ENCODE results near the gene PTS.
A peak's percentile ranks its signal among the peaks of the same experiment; 100 is the strongest.

The PTS gene

DNA sequence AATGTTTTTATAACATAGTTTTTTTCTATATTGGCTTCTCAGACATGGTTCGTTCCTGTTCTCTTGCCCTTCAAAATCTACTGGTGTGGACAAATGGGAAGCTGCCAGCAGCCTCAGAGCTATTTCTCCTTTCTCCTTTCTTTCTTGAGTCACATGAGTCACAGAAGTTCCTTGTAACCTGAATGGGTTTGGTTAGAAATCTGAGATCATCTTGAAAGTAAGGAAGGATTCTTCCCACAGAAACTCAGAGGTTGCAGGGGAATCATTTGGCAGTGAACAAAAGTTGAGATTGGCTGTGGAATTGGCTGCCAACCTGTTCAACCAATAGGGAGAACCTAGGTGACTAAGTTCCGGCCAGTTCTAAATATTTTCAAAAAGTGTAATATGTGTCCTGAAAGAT, 22.0 kb downstream of the PTS start:
- H3K4me3 ChIP-seq (ENCODE audit: low read depth, low read length), result no peak overlapping the region
- TF ChIP-seq, protein P1, sequence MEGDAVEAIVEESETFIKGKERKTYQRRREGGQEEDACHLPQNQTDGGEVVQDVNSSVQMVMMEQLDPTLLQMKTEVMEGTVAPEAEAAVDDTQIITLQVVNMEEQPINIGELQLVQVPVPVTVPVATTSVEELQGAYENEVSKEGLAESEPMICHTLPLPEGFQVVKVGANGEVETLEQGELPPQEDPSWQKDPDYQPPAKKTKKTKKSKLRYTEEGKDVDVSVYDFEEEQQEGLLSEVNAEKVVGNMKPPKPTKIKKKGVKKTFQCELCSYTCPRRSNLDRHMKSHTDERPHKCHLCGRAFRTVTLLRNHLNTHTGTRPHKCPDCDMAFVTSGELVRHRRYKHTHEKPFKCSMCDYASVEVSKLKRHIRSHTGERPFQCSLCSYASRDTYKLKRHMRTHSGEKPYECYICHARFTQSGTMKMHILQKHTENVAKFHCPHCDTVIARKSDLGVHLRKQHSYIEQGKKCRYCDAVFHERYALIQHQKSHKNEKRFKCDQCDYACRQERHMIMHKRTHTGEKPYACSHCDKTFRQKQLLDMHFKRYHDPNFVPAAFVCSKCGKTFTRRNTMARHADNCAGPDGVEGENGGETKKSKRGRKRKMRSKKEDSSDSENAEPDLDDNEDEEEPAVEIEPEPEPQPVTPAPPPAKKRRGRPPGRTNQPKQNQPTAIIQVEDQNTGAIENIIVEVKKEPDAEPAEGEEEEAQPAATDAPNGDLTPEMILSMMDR (IDR thresholded peaks at IDR 0.05; ENCODE audit: low read depth, low read length, missing control alignments), result no peak
- in situ Hi-C loops (cut with HindIII; ENCODE audit: low sequenced_read_pairs), result no loop called here
- peak; percentile 72 for DNase-seq (ENCODE audit: low read depth)

DNA sequence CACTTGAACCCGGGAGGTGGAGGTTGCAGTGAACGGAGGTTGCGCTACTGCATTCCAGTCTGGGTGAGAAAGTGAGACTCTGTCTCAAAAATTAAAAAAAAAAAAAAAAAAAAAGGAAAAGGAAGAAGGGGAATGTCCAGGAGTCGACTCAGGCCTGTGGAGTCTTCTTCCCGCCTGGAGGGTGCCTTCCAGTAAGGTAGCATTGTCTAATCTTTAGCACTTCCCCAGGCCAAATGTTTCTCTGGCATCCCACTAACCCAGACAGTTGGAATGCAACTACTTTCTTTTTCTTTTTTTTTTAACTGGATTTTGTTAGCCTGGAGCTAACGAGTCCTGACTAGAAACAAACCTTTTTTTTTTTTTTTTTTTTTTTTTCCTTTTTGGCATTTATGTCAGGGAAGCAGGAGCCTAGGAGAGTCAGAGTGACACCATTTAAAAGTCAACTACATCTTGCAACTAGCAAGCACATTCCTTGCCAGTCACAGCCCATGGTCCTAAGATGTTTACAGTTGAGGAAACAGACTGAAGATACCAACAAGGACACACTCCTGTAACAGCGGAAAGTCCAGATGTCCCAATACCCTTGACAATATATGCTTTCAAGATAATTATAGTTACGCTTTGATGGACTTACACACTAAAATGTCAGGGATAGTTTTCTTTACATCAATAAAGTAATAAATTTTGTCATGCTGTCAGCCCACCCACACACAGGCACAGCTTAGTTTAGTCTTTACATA, 23.8 kb downstream of the PTS start:
- DNase-seq (ENCODE audit: low read depth), result no peak
- no peak overlapping the region for H3K4me3 ChIP-seq (ENCODE audit: low read depth, low read length)
- in situ Hi-C loops (cut with HindIII; ENCODE audit: low sequenced_read_pairs), result no loop called here
- TF ChIP-seq, protein P1 (IDR thresholded peaks at IDR 0.05; ENCODE audit: low read depth, low read length, missing control alignments), result no peak

DNA sequence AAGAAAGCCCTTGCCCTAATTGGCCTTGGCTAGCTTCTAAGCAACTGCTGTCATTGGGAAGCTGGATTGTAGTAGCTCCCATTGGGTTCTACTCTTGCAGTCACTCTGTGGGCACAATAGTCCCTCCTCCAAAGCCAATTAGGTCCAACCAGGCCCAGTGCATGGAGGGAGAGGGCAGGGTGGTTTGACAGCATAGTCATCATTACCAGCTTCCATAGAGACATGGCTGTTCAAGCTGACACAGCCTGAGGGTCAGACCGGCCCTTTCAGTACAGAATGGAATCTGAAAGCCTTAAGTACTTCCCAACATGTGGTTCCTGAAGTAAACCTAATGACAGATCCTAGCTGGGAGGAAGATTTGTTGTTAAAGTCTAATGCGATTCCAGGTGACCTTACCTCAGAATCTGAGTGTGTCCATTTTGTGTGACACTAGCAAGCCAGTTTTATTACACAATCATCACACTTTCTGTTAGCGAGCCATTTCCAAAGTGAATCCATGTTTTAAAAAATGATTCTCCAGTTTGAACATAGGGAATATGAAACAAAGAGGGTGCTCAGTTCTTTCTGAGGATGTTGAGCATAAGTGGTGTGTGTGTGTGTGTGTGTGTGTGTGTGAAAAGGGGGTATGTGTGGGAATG, 27.5 kb downstream of the PTS start:
- no peak for DNase-seq (ENCODE audit: low read depth)
- in situ Hi-C loops (cut with HindIII; ENCODE audit: low sequenced_read_pairs), result no loop called here
- H3K4me3 ChIP-seq (ENCODE audit: low read depth, low read length), result no peak overlapping the region
- TF ChIP-seq, protein P1 (IDR thresholded peaks at IDR 0.05; ENCODE audit: low read depth, low read length, missing control alignments), result no peak

DNA sequence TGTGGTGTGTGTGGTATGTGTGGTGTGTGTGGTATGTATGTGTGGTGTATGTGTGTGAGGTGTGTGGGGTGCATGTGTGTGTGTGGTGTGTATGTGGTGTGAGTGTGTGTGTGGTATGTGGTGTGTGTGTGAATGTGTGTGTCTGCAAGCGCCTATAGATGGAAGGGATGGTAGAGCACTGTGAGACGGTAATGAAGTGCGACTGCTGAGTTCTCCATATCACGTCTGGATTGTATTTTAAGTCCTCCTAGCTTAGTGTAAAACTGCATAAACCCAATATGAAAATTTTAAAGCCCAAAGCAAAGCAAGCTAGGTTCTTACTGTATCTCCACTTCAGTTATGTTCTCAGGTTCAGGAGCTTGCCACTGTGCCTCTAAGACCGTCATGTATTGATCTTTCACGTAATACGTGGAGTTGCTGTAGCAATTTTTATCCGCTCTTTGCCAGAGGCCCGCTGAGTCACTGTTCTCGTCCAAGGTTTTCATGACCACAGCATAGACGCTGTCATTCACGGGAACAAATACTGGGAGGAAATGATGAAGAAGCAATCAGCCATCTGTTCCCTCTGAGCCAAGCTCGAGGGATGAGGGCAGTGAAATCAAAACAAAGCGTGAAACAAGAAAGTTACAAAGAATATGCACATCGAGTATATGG, 29.0 kb downstream of the PTS start:
- peak; percentile 81 for DNase-seq (ENCODE audit: low read depth)
- TF ChIP-seq, protein P1 (IDR thresholded peaks at IDR 0.05; ENCODE audit: low read depth, low read length, missing control alignments), result no peak
- in situ Hi-C loops (cut with HindIII; ENCODE audit: low sequenced_read_pairs), result no loop called here
- H3K4me3 ChIP-seq (ENCODE audit: low read depth, low read length), result no peak overlapping the region

DNA sequence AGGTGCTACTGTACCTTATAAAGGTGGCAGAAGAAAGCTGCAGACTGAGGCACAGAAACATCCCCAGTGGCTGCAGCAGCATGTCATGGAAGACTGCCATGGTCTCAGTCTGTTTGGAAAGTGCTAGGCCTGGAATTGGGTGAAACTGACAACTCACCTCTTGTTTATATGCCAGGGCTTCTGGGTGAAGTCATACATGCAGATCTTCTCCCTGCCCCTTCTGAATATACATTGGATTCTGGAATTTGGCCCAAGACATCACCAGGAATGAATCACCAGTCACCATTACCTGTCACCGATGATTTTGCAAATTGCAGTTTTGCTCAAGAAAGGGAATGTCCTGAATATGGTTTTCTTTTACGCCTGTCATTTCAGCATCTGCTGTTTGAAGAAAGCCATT, 34.3 kb downstream of the PTS start, which contains the start of gene PLET1:
Gene PLET1 (minus strand): TSS at position 371 of the 400 bp plus-strand sequence. CDS start 271 bp downstream, at position 100.
- no peak within 1 kb of the TSS for H3K4me3 ChIP-seq (ENCODE audit: low read depth, low read length)
- no peak for DNase-seq (ENCODE audit: low read depth)
- TF ChIP-seq, protein P1 (IDR thresholded peaks at IDR 0.05; ENCODE audit: low read depth, low read length, missing control alignments), result no peak
- in situ Hi-C loops (cut with HindIII; ENCODE audit: low sequenced_read_pairs), result no loop called here

DNA sequence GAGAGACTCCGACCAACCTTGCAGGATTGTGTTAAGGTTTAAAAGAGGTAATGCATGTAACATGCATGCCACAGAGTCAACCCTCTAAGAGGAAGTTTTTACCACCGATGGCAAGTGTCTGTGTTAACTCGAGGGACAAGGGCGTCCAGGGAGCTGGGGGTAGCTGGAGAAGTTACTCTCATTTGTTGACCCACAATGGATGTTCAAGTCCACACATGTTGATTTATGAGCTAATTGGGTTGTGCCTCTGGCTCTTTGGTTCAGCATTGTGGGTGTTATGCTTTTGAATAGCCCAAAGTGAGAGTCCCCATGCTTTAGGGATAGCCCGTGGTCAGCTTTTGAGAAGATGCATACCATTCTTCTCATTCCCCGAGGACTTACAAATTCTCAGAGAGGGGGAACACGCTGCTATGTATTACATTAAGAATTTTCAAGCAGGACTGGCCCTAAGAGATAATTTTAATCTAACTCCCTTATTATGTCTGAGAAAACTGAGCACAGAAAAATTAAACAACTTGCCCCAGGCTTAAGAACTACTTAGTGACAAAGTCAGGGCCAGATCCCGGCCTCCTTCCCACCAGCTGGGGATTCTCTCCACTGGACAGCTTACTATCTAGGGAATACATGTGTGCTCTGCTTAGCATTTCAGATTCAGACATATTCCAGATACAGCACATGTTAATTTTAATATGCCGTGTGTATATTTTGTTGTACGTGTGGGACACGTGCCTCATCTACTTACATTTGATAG, 39.6 kb downstream of the PTS start:
- no peak for DNase-seq (ENCODE audit: low read depth)
- no peak overlapping the region for H3K4me3 ChIP-seq (ENCODE audit: low read depth, low read length)
- TF ChIP-seq, protein P1 (IDR thresholded peaks at IDR 0.05; ENCODE audit: low read depth, low read length, missing control alignments), result no peak
- in situ Hi-C loops (cut with HindIII; ENCODE audit: low sequenced_read_pairs), result no loop called here
